Fibroblast of lung (primary cell): Measurements from ENCODE around the gene KDM3A. TPM values are rescaled to one million over a fixed set of nuclear protein-coding genes. Genes with fewer than 3 reads are reported as not detected.

Experiments
- DNase-seq, 2 donors: peaks; one replicate each; pipeline versions ENCODE4 v3.0.0 to v3.0.0-alpha.2; 2010; ENCODE audit warnings: low read depth in 2 of 2
- H2AFZ ChIP-seq: 2 replicates; pipeline ENCODE4 v1.5.1; 2012; ENCODE audit warnings: low read length, control low read depth, inconsistent platforms
- H3K27ac ChIP-seq: 2 replicates; pipeline ENCODE4 v1.5.1; 2011; ENCODE audit warnings: low read length, control low read depth; ENCODE audit not compliant: insufficient read depth
- H3K27me3 ChIP-seq: 2 replicates; pipeline ENCODE4 v1.5.1; 2011; ENCODE audit warnings: mild to moderate bottlenecking, low read length; ENCODE audit not compliant: control insufficient read depth, insufficient read depth
- H3K36me3 ChIP-seq: 2 replicates; pipeline ENCODE4 v1.5.1; 2011; ENCODE audit warnings: low read length; ENCODE audit not compliant: control insufficient read depth, insufficient read depth
- H3K4me1 ChIP-seq: 2 replicates; pipeline ENCODE4 v1.5.1; 2011; ENCODE audit warnings: low read length; ENCODE audit not compliant: control insufficient read depth, insufficient read depth; ENCODE audit errors: extremely low read depth
- H3K4me2 ChIP-seq: 2 replicates; pipeline ENCODE4 v1.5.1; 2011; ENCODE audit warnings: low read length, control low read depth; ENCODE audit not compliant: insufficient read depth; ENCODE audit errors: extremely low read depth
- H3K4me3 ChIP-seq, 4 experiments: fragments of 200-600 bp in 1 of 4; sonication (generic) in 1 of 4; replicated peaks in 1 of 4; 2 replicates each; pipeline ENCODE4 v1.5.1; 2011 to 2016; ENCODE audit warnings: low read length in 4 of 4, low read depth in 3 of 4, mild to moderate bottlenecking in 3 of 4, control low read depth in 2 of 4, inconsistent platforms in 1 of 4, mixed read lengths in 1 of 4; ENCODE audit not compliant: insufficient read depth in 1 of 4; ENCODE audit errors: control extremely low read depth in 1 of 4
- H3K79me2 ChIP-seq: 2 replicates; pipeline ENCODE4 v1.5.1; 2012; ENCODE audit warnings: mild to moderate bottlenecking, low read length, inconsistent platforms; ENCODE audit not compliant: control insufficient read depth, insufficient read depth
- H3K9ac ChIP-seq: 2 replicates; pipeline ENCODE4 v1.5.1; 2011; ENCODE audit warnings: mild to moderate bottlenecking, low read length, control low read depth; ENCODE audit not compliant: insufficient read depth
- H3K9me3 ChIP-seq: 2 replicates; pipeline ENCODE4 v1.5.1; 2012; ENCODE audit warnings: low read depth, low read length; ENCODE audit not compliant: control insufficient read depth, insufficient read depth
- H4K20me1 ChIP-seq: 2 replicates; pipeline ENCODE4 v1.5.1; 2011; ENCODE audit warnings: low read length; ENCODE audit not compliant: control insufficient read depth, insufficient read depth; ENCODE audit errors: extremely low read depth
- CTCF ChIP-seq, 2 donors: IDR thresholded peaks in 1 of 2; conservative IDR thresholded peaks in 1 of 2; 1 replicate in 1 of 2; 2 replicates in 1 of 2; pipeline ENCODE4 v1.5.1; 2011 to 2012; ENCODE audit warnings: low read length in 2 of 2, control low read depth in 1 of 2, inconsistent platforms in 1 of 2, low read depth in 1 of 2, mild to moderate bottlenecking in 1 of 2
- EZH2 ChIP-seq: IDR thresholded peaks from 2 replicates; pipeline ENCODE4 v1.5.1; 2012; ENCODE audit warnings: low read length, control low read depth, mild to moderate bottlenecking; ENCODE audit errors: missing control alignments
- polyA plus RNA-seq, 2 donors: library from polyadenylated mRNA; depleted of rRNA in 1 of 2; stranded (reverse) in 1 of 2; unstranded in 1 of 2; fragments of >200 nt; gene quantifications; 2 replicates each; pipeline ENCODE4 v1.2.1, GENCODE V29; 2011 to 2012; ENCODE audit warnings: missing spikeins in 1 of 2
- total RNA-seq: library from RNA; depleted of rRNA; stranded (reverse); fragments of >200 nt; gene quantifications from 2 replicates; pipeline ENCODE4 v1.2.1, GENCODE V29; 2014

Gene KDM3A
- total and polyA plus RNA-seq, 2 donors (not counting 1 experiment from before 2014, with no cell fraction given), result 20.5 to 26.0 TPM

GRCh38 chr2:86393521-86394491, 47.4 kb upstream of the KDM3A start:
- DNase-seq, result peak in 1 of 2 donors; percentile 55
- Histone ChIP-seq H3K4me1 (no peaks in the 10 kb centered on the region), H4K20me1 (no peaks in the 10 kb centered on the region), H3K9me3 (no peaks in the 10 kb centered on the region), H3K4me3 (no peak overlapping the region), H2AFZ (no peak overlapping the region), H3K27me3 (no peaks in the 10 kb centered on the region), H3K79me2 (no peaks in the 10 kb centered on the region), H3K36me3 (no peaks in the 10 kb centered on the region), H3K4me2 (no peak overlapping the region), H3K27ac (no peak overlapping the region), H3K9ac (no peak overlapping the region)
- TF ChIP-seq CTCF (conservative IDR thresholded peaks at IDR 0.05 in 1 of 2, IDR thresholded peaks at IDR 0.05 in 1 of 2; ENCODE audit: low read depth in 1 of 2, low read length in 2 of 2) (no peak), EZH2 (no peak)

GRCh38 chr2:86396291-86396785, 44.8 kb upstream of the KDM3A start:
- H3K36me3 ChIP-seq, result no peaks in the 10 kb centered on the region
- peak; percentile 36 to 38 for TF ChIP-seq CTCF (conservative IDR thresholded peaks at IDR 0.05 in 1 of 2, IDR thresholded peaks at IDR 0.05 in 1 of 2; ENCODE audit: low read depth in 1 of 2, low read length in 2 of 2)
- TF ChIP-seq EZH2, result no peak
- H3K4me2 ChIP-seq, result no peak overlapping the region
- no peaks in the 10 kb centered on the region for H3K27me3 ChIP-seq
- DNase-seq, result peak; percentile 19 to 45
- no peak overlapping the region for H3K27ac ChIP-seq
- H3K9ac ChIP-seq, result no peak overlapping the region
- H3K79me2 ChIP-seq, result no peaks in the 10 kb centered on the region
- H3K9me3 ChIP-seq, result no peaks in the 10 kb centered on the region
- no peaks in the 10 kb centered on the region for H3K4me1 ChIP-seq
- H2AFZ ChIP-seq, result no peak overlapping the region
- H3K4me3 ChIP-seq, result no peak overlapping the region
- no peaks in the 10 kb centered on the region for H4K20me1 ChIP-seq

GRCh38 chr2:86397986-86398385, 43.2 kb upstream of the KDM3A start:
- no peak for TF ChIP-seq CTCF (conservative IDR thresholded peaks at IDR 0.05 in 1 of 2, IDR thresholded peaks at IDR 0.05 in 1 of 2; ENCODE audit: low read depth in 1 of 2, low read length in 2 of 2)
- no peak for TF ChIP-seq EZH2
- Histone ChIP-seq H3K36me3 (no peaks in the 10 kb centered on the region), H3K4me2 (no peak overlapping the region), H3K9me3 (no peaks in the 10 kb centered on the region), H3K4me3 (no peak overlapping the region), H3K79me2 (no peaks in the 10 kb centered on the region), H2AFZ (no peak overlapping the region), H3K4me1 (no peaks in the 10 kb centered on the region), H3K27ac (no peak overlapping the region), H4K20me1 (no peaks in the 10 kb centered on the region), H3K9ac (no peak overlapping the region), H3K27me3 (no peaks in the 10 kb centered on the region)
- peak in 1 of 2 donors; percentile 16 for DNase-seq
